Esophagus mucosa (tissue), 1 donor: ENCODE results near the gene TANK. TPM values are rescaled to one million over a fixed set of nuclear protein-coding genes. Genes with fewer than 3 reads are reported as not detected.
"Not testable (repeated sequence)": the region's sequence is repeated elsewhere in the genome, so short reads cannot be mapped to it uniquely, and the experiment has no call there.

Experiments
- ATAC-seq: fragments of 200-7000 bp; cut with Tn5 transposase; one replicate; pipeline ENCODE4 v1.9.1; 2020
- total RNA-seq: library from RNA; stranded (reverse); gene quantifications from one replicate; pipeline ENCODE4 v1.2.4, GENCODE V29; 2023
- donor health status: DM: yes; HTN: yes; CAD: no.

Gene TANK
- total RNA-seq, 1 donor from 2014 or later, result 37.0 TPM

GRCh38 chr2:161170377-161170776, 10.1 kb downstream of the TANK start:
- no peak for ATAC-seq

- no peak for ATAC-seq
Measured at GRCh38 chr2:161170958-161171932, 11.0 kb downstream of the TANK start.

- no peak for ATAC-seq
Measured at GRCh38 chr2:161172901-161173540, 12.8 kb downstream of the TANK start.

GRCh38 chr2:161173541-161174194, 13.4 kb downstream of the TANK start:
- ATAC-seq, result no peak

GRCh38 chr2:161177969-161178368, 17.7 kb downstream of the TANK start:
- ATAC-seq, result no peak

GRCh38 chr2:161178756-161179155, 18.5 kb downstream of the TANK start:
- no peak for ATAC-seq

GRCh38 chr2:161190050-161190449, 29.8 kb downstream of the TANK start:
- ATAC-seq, result no peak

- not testable (repeated sequence) for ATAC-seq
Measured at GRCh38 chr2:161195602-161196001, 35.4 kb downstream of the TANK start.

GRCh38 chr2:161199912-161200701, 39.9 kb downstream of the TANK start:
- ATAC-seq, result no peak

GRCh38 chr2:161204846-161205245, 44.6 kb downstream of the TANK start:
- no peak for ATAC-seq

- ATAC-seq, result no peak
Measured at GRCh38 chr2:161206471-161207032, 46.3 kb downstream of the TANK start.

GRCh38 chr2:161207941-161208340, 47.7 kb downstream of the TANK start:
- ATAC-seq, result no peak

GRCh38 chr2:161208527-161209139, 48.4 kb downstream of the TANK start:
- ATAC-seq, result peak; percentile 44

- ATAC-seq, result no peak
Measured at GRCh38 chr2:161209902-161210301, 49.7 kb downstream of the TANK start.

- no peak for ATAC-seq
Measured at GRCh38 chr2:161217597-161218185, 57.5 kb downstream of the TANK start.

GRCh38 chr2:161219211-161219610, 59.0 kb downstream of the TANK start:
- no peak for ATAC-seq

GRCh38 chr2:161223139-161223732, 63.0 kb downstream of the TANK start:
- ATAC-seq, result peak; percentile 55

GRCh38 chr2:161228511-161229240, 68.4 kb downstream of the TANK start:
- ATAC-seq, result no peak

- ATAC-seq, result no peak
Measured at GRCh38 chr2:161230959-161231358, 70.7 kb downstream of the TANK start.

GRCh38 chr2:161232571-161232970, 72.3 kb downstream of the TANK start:
- ATAC-seq, result no peak
